ENCODE measurements around the gene STK24. TPM values are rescaled to one million over a fixed set of nuclear protein-coding genes. Genes with fewer than 3 reads are reported as not detected.

The STK24 gene
- total and polyA plus RNA-seq, 2 of the 4 experiments (the other 2 are of a cell fraction) = 29.2 to 43.4 TPM

DNA sequence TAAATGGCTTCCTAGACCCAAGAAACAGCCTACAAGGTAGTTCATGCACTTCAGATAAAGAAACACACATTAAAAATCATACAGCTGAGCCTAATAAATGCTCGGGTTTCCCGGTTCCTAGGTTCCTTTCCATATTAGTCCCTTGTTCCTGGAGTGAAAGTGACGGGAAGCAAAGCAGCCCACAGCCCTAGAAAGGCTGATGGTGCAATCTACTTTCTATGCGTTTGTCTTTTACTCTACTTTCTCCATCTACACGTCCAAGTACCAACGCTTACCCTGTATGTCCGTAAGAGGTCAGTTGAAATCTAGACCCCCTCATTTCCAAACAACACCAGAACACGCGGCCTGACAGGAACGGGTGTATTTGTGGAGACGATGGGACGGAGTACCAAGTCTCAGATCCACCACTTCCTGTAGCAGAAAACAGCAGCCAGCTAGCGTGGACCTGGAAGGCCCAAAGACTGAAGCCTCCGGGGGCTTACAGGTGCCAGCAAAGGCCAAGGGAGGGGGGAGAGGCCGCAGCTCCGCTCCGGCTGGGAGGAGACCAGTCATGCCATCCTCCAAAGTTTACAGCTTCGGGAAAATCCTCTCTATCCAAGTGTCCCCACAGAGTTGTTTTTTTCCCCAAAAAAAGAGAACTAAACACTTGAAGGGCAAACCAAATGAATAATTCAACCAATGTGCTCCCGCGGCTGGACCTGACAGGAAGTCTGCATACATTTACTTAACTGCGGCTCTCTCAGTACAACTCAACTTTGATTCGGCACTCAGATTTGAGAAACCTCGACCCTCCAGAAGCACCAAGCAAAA lies 34.1 kb downstream of the STK24 start (continued):
- no peak for TF ChIP-seq MAFK (IDR thresholded peaks at IDR 0.05; ENCODE audit: low read depth, low read length)

DNA sequence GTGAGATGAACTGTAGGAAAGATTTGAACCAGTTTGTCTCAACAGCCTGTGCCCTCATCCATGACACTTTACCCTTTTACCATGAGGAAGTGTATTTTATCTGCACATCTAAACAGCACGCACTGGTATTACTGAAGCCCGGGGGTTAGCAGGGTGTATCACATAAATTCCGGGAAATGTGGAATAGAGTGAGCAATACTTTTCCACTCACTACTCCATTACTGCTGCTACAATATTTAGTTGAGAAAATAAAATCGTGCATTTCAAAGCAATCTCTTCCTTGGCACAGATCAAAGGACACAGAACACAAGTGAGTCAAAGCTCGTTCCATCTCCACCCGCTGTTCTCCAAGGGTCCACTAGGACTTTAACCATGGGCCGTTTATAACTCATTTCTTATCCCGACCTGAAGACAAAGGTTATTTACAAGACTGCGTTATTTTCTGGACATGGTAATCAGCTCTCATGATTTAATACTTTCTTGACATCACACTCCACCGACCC lies 35.2 kb downstream of the STK24 start:
- H3K79me1 ChIP-seq (ENCODE audit: low read depth in 1 of 2, low read length in 2 of 2) = peaks cover 21 to 92% of the 10 kb centered on the region in 2 experiments
- no TSS peak for BruUV-seq (replicated peaks)
- ChIA-PET CTCF (no interaction called here), POLR2A (ENCODE audit: unreplicated experiment) (no interaction called here)
- H3K23ac ChIP-seq (ENCODE audit: low read depth, low read length) = 0 out of 2 replicates have a peak overlapping the region, but pooled peaks have one; percentile 17
- no peaks in the 10 kb centered on the region for H3K27me3 ChIP-seq (ENCODE audit: control insufficient read depth, insufficient read depth, low read length)
- no peaks in the 10 kb centered on the region for H3K9me3 ChIP-seq (ENCODE audit: control insufficient read depth, insufficient read depth, low read length)
- H4K91ac ChIP-seq (ENCODE audit: insufficient read depth, low read depth, low read length) = no peak overlapping the region
- no peak overlapping the region for H2AK9ac ChIP-seq (replicated peaks; ENCODE audit: low read depth, low read length, poor library complexity)
- no peak overlapping the region for H3K27ac ChIP-seq (ENCODE audit: insufficient read depth, low read length)
- H2BK120ac ChIP-seq (ENCODE audit: low read depth, low read length) = no peak overlapping the region
- peaks cover 2% of the 10 kb centered on the region; the same call in 1 of the 2 replicates for H3K36me3 ChIP-seq (ENCODE audit: control insufficient read depth, insufficient read depth, low read length)
- H4K5ac ChIP-seq (ENCODE audit: low read depth, low read length) = peak overlapping the region; percentile 35; the same call in 1 of the 2 replicates
- H3K18ac ChIP-seq (ENCODE audit: low read depth, low read length) = no peak overlapping the region; the same call in 1 of the 2 replicates
- DNase-seq (no peak), ATAC-seq (ENCODE audit: low read depth) (no peak)
- H2AK5ac ChIP-seq (ENCODE audit: low read depth, low read length) = no peak overlapping the region
- no peak overlapping the region for H3K4me2 ChIP-seq (ENCODE audit: low read depth, low read length)
- no peak overlapping the region for H2BK15ac ChIP-seq (ENCODE audit: low read depth, low read length)
- peak overlapping the region; percentile 24; the same call in 1 of the 2 replicates for H3K56ac ChIP-seq (ENCODE audit: extremely low read depth, insufficient read depth, low read length)
- H3K14ac ChIP-seq (replicated peaks; ENCODE audit: low read depth, low read length) = peak overlapping the region; percentile 67; the same call in 1 of the 2 replicates
- no peak overlapping the region for H3K4ac ChIP-seq (ENCODE audit: low read depth, low read length)
- H2AFZ ChIP-seq (replicated peaks; ENCODE audit: low read length, poor library complexity) = no peak overlapping the region
- no peak overlapping the region for H3K9ac ChIP-seq (ENCODE audit: low read depth, low read length)
- no peak overlapping the region for H3K4me3 ChIP-seq (ENCODE audit: insufficient read depth, low read depth, low read length)
- peaks cover 34% of the 10 kb centered on the region for H3K9me1 ChIP-seq (ENCODE audit: insufficient read depth, low read length)
- in situ Hi-C loops (cut with MboI; ENCODE audit: low sequenced_read_pairs) (no loop called here), intact Hi-C loops (cut with micrococcal nuclease) (no loop called here), dilution Hi-C loops (cut with HindIII; ENCODE audit: low sequenced_read_pairs, unreplicated experiment) (no loop called here)
- H2BK5ac ChIP-seq (ENCODE audit: low read depth, low read length, poor library complexity, severe bottlenecking) = no peak overlapping the region
- peaks cover 27% of the 10 kb centered on the region for H3K4me1 ChIP-seq (ENCODE audit: control insufficient read depth, insufficient read depth, low read length)
- peak overlapping the region in 1 of 2 experiments; percentile 35; a peak in 1 of 4 replicates for H4K8ac ChIP-seq (ENCODE audit: low read depth in 2 of 2, low read length in 2 of 2)
- peaks cover 82% of the 10 kb centered on the region for H4K20me1 ChIP-seq (ENCODE audit: insufficient read depth, low read length)
- no peak overlapping the region; the same call in 1 of the 2 replicates for H2BK20ac ChIP-seq (ENCODE audit: low read depth, low read length)
- WGBS, 2 experiments (ENCODE audit: extremely low coverage in 2 of 2, insufficient read length in 1 of 2) = no CpG with 5 or more reads among the region's 10 CpGs
- TF ChIP-seq POLR2A (IDR thresholded peaks at IDR 0.05; ENCODE audit: low read depth, low read length) (no peak), RAD21 (IDR thresholded peaks at IDR 0.05; ENCODE audit: low read length) (no peak), CHD1 (IDR thresholded peaks at IDR 0.05; ENCODE audit: low read depth, low read length) (no peak), CEBPB (IDR thresholded peaks at IDR 0.05; ENCODE audit: low read depth, low read length) (no peak), RCOR1 (IDR thresholded peaks at IDR 0.05; ENCODE audit: insufficient replicate concordance, low read length) (no peak), FOS (IDR thresholded peaks at IDR 0.05; ENCODE audit: low read depth, low read length) (no peak), NFE2L2 (IDR thresholded peaks at IDR 0.05; ENCODE audit: low read depth, low read length) (no peak), MAFK (IDR thresholded peaks at IDR 0.05; ENCODE audit: low read depth, low read length) (no peak), MXI1 (IDR thresholded peaks at IDR 0.05; ENCODE audit: borderline replicate concordance, low read depth, low read length) (no peak), BHLHE40 (IDR thresholded peaks at IDR 0.05; ENCODE audit: low read depth, low read length) (no peak), SMC3 (IDR thresholded peaks at IDR 0.05; ENCODE audit: low read depth, low read length) (no peak)
- TF ChIP-seq, protein P1, sequence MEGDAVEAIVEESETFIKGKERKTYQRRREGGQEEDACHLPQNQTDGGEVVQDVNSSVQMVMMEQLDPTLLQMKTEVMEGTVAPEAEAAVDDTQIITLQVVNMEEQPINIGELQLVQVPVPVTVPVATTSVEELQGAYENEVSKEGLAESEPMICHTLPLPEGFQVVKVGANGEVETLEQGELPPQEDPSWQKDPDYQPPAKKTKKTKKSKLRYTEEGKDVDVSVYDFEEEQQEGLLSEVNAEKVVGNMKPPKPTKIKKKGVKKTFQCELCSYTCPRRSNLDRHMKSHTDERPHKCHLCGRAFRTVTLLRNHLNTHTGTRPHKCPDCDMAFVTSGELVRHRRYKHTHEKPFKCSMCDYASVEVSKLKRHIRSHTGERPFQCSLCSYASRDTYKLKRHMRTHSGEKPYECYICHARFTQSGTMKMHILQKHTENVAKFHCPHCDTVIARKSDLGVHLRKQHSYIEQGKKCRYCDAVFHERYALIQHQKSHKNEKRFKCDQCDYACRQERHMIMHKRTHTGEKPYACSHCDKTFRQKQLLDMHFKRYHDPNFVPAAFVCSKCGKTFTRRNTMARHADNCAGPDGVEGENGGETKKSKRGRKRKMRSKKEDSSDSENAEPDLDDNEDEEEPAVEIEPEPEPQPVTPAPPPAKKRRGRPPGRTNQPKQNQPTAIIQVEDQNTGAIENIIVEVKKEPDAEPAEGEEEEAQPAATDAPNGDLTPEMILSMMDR (conservative IDR thresholded peaks at IDR 0.05; ENCODE audit: low read depth, low read length) = no peak
- TF ChIP-seq, protein P2, sequence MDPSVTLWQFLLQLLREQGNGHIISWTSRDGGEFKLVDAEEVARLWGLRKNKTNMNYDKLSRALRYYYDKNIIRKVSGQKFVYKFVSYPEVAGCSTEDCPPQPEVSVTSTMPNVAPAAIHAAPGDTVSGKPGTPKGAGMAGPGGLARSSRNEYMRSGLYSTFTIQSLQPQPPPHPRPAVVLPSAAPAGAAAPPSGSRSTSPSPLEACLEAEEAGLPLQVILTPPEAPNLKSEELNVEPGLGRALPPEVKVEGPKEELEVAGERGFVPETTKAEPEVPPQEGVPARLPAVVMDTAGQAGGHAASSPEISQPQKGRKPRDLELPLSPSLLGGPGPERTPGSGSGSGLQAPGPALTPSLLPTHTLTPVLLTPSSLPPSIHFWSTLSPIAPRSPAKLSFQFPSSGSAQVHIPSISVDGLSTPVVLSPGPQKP (IDR thresholded peaks at IDR 0.05; ENCODE audit: borderline replicate concordance, low read depth, low read length) = no peak
